Measurements from ENCODE around the gene MAP3K6.
A peak's percentile ranks its signal among the peaks of the same experiment; 100 is the strongest.

DNA sequence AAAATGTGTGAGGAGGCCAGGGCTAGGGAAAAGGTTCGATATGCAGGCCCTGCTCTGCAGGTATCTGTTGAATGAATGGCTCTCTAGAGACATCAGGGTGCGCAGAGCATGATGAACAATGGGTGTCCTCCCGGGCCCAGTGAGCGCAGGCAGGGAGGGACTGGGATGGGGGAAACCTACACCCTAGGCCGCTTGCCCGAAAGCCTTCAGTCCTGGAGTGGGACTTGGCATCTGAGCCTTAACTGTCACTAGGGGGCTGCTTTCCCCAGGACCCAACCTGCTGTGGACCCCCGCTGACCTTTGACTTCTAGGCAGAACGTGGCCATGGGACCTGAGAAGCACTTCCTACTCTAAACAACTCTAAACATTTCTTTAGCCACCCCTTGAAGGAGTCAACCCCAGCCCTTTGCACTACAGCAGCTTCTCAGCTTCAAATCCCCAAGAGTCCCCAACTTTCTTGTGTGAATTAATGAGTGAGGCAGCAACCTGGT lies 444 bp upstream of the MAP3K6 start:
- TF ChIP-seq, protein P1, sequence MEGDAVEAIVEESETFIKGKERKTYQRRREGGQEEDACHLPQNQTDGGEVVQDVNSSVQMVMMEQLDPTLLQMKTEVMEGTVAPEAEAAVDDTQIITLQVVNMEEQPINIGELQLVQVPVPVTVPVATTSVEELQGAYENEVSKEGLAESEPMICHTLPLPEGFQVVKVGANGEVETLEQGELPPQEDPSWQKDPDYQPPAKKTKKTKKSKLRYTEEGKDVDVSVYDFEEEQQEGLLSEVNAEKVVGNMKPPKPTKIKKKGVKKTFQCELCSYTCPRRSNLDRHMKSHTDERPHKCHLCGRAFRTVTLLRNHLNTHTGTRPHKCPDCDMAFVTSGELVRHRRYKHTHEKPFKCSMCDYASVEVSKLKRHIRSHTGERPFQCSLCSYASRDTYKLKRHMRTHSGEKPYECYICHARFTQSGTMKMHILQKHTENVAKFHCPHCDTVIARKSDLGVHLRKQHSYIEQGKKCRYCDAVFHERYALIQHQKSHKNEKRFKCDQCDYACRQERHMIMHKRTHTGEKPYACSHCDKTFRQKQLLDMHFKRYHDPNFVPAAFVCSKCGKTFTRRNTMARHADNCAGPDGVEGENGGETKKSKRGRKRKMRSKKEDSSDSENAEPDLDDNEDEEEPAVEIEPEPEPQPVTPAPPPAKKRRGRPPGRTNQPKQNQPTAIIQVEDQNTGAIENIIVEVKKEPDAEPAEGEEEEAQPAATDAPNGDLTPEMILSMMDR (IDR thresholded peaks at IDR 0.05) = peak in 1 of 12 donors; percentile 1
- TF ChIP-seq POLR2A (IDR thresholded peaks at IDR 0.05) = no peak
